GM23338 (cell line): ENCODE results near the gene NBAS. TPM values are rescaled to one million over a fixed set of nuclear protein-coding genes. Genes with fewer than 3 reads are reported as not detected.

Experiments
- ATAC-seq: fragments of 200-7000 bp; cut with Tn5 transposase; 3 replicates; pipeline ENCODE4 v1.9.1; 2020
- DNase-seq: peaks from one replicate; pipeline ENCODE4 v3.0.0-alpha.2; 2015; ENCODE audit warnings: low spot score
- H2AFZ ChIP-seq: fragments of 200-600 bp; sonication (generic); 2 replicates; pipeline ENCODE4 v1.8.0; 2016; ENCODE audit warnings: antibody characterized with exemption, mild to moderate bottlenecking, moderate library complexity
- H3F3A ChIP-seq: fragments of 200-600 bp; sonication (generic); replicated peaks from 2 replicates; pipeline ENCODE4 v1.8.0; 2017; ENCODE audit warnings: antibody characterized with exemption, mixed run types, low read depth
- H3K27ac ChIP-seq: fragments of 200-600 bp; sonication (generic); 2 replicates; pipeline ENCODE4 v1.6.1; 2016; ENCODE audit warnings: low read depth
- H3K27me3 ChIP-seq: fragments of 200-600 bp; sonication (generic); 2 replicates; pipeline ENCODE4 v1.8.0; 2016; ENCODE audit warnings: mild to moderate bottlenecking, mixed run types, moderate library complexity; ENCODE audit not compliant: insufficient read depth
- H3K36me3 ChIP-seq: fragments of 200-600 bp; sonication (generic); 2 replicates; pipeline ENCODE4 v1.8.0; 2016; ENCODE audit warnings: mild to moderate bottlenecking; ENCODE audit not compliant: insufficient read depth
- H3K4me1 ChIP-seq: fragments of 200-600 bp; sonication (generic); 2 replicates; pipeline ENCODE4 v1.8.0; 2016; ENCODE audit warnings: mild to moderate bottlenecking, moderate library complexity; ENCODE audit not compliant: insufficient read depth
- H3K4me2 ChIP-seq: fragments of 200-600 bp; sonication (generic); 2 replicates; pipeline ENCODE4 v1.7.1; 2017; ENCODE audit warnings: mixed run types
- H3K4me3 ChIP-seq: fragments of 200-600 bp; sonication (generic); 2 replicates; pipeline ENCODE4 v1.6.1; 2016; ENCODE audit warnings: mixed run types
- H3K79me2 ChIP-seq: fragments of 200-600 bp; sonication (generic); replicated peaks from 2 replicates; pipeline ENCODE4 v1.8.0; 2017; ENCODE audit warnings: mild to moderate bottlenecking; ENCODE audit not compliant: insufficient read depth
- H3K9me2 ChIP-seq: fragments of 200-600 bp; sonication (generic); 2 replicates; pipeline ENCODE4 v1.8.0; 2017; ENCODE audit not compliant: insufficient read depth
- H4K20me1 ChIP-seq: fragments of 200-600 bp; sonication (generic); replicated peaks from 2 replicates; pipeline ENCODE4 v1.8.0; 2017; ENCODE audit warnings: mild to moderate bottlenecking; ENCODE audit not compliant: insufficient read depth
- H3K27ac Mint-ChIP-seq: 2 replicates; pipeline ENCODE4 v1.8.0; 2020; ENCODE audit warnings: inconsistent platforms, mild to moderate bottlenecking, moderate library complexity, mixed read lengths
- H3K27me3 Mint-ChIP-seq: 3 replicates; pipeline ENCODE4 v1.8.0; 2022; ENCODE audit warnings: low read depth, mild to moderate bottlenecking, moderate library complexity, mixed read lengths, inconsistent platforms; ENCODE audit not compliant: insufficient read depth, poor library complexity
- H3K36me3 Mint-ChIP-seq: 3 replicates; pipeline ENCODE4 v1.8.0; 2021; ENCODE audit warnings: low read depth, mild to moderate bottlenecking, inconsistent platforms, moderate library complexity, mixed read lengths
- H3K4me1 Mint-ChIP-seq: 3 replicates; pipeline ENCODE4 v1.8.0; 2020; ENCODE audit warnings: mild to moderate bottlenecking, inconsistent platforms, mixed read lengths
- H3K4me3 Mint-ChIP-seq: 3 replicates; pipeline ENCODE4 v1.8.0; 2021; ENCODE audit warnings: moderate library complexity, mild to moderate bottlenecking, inconsistent platforms, mixed read lengths
- H3K9me3 Mint-ChIP-seq: 3 replicates; pipeline ENCODE4 v1.8.0; 2020; ENCODE audit warnings: moderate library complexity, mild to moderate bottlenecking, inconsistent platforms, mixed read lengths
- CREB1 ChIP-seq: fragments of 250-450 bp; sonication (Bioruptor Pico); IDR thresholded peaks from 2 replicates; pipeline ENCODE4 v1.5.0; 2020; ENCODE audit warnings: low read depth, mild to moderate bottlenecking, moderate library complexity
- EZH2 ChIP-seq: fragments of 200-600 bp; sonication (generic); IDR thresholded peaks from one replicate; pipeline ENCODE4 v1.8.0; 2017; ENCODE audit warnings: antibody characterized with exemption, mild to moderate bottlenecking, low read depth; ENCODE audit not compliant: unreplicated experiment
- EZH2phosphoT487 ChIP-seq: fragments of 200-600 bp; sonication (generic); IDR thresholded peaks from one replicate; pipeline ENCODE4 v1.8.1; 2018; ENCODE audit warnings: antibody characterized with exemption; ENCODE audit not compliant: unreplicated experiment
- JUNB ChIP-seq: IDR thresholded peaks from one replicate; pipeline ENCODE4 v1.6.1; 2016; ENCODE audit warnings: antibody characterized with exemption; ENCODE audit not compliant: unreplicated experiment
- NANOG ChIP-seq: IDR thresholded peaks from 2 replicates; pipeline ENCODE4 v1.6.1; 2016; ENCODE audit warnings: antibody characterized with exemption, borderline replicate concordance
- POLR2AphosphoS5 ChIP-seq: IDR thresholded peaks from 2 replicates; pipeline ENCODE4 v1.6.1; 2016; ENCODE audit warnings: antibody characterized with exemption, low read depth
- STAT1 ChIP-seq: IDR thresholded peaks from one replicate; pipeline ENCODE4 v1.6.1; 2016; ENCODE audit warnings: antibody characterized with exemption; ENCODE audit not compliant: unreplicated experiment
- ZNF114 ChIP-seq: fragments of 250-450 bp; sonication (Bioruptor Pico); IDR thresholded peaks from 2 replicates; pipeline ENCODE4 v1.5.0; 2020; ENCODE audit warnings: mild to moderate bottlenecking, moderate library complexity
- ZNF331 ChIP-seq: fragments of 250-450 bp; sonication (Bioruptor Pico); IDR thresholded peaks from 2 replicates; pipeline ENCODE4 v1.5.0; 2020; ENCODE audit warnings: low read depth, mild to moderate bottlenecking, moderate library complexity
- polyA plus RNA-seq: library from polyadenylated mRNA; unstranded; fragments of >200 nt; fragmentation: Nextera tagmentation; extraction: Ambion mirVana; gene quantifications from 2 replicates; pipeline ENCODE4 v1.2.1, GENCODE V29; 2016
- total RNA-seq: library from RNA; depleted of rRNA; stranded (reverse); fragments of >200 nt; shearing (Covaris generic); gene quantifications from 2 replicates; pipeline ENCODE4 v1.2.3, GENCODE V29; 2014
- TF ChIP-seq, protein P1 (sequence below), 2 experiments: fragments of 200-600 bp in 1 of 2; sonication (generic) in 1 of 2; conservative IDR thresholded peaks; 2 replicates each; pipeline versions ENCODE4 v1.5.1 to v1.6.1; 2016 to 2017; ENCODE audit warnings: antibody characterized with exemption in 2 of 2, low read depth in 2 of 2, mild to moderate bottlenecking in 2 of 2, moderate library complexity in 1 of 2
- TF ChIP-seq, protein P2 (sequence below): fragments of 250-450 bp; sonication (Bioruptor Pico); IDR thresholded peaks from 2 replicates; pipeline ENCODE4 v1.5.0; 2020; ENCODE audit warnings: mild to moderate bottlenecking, moderate library complexity
- TF ChIP-seq, protein P3 (sequence below): IDR thresholded peaks from 2 replicates; pipeline ENCODE4 v1.6.1; 2016; ENCODE audit warnings: antibody characterized with exemption
- TF ChIP-seq, protein P4 (sequence below): IDR thresholded peaks from one replicate; pipeline ENCODE4 v1.6.1; 2018; ENCODE audit warnings: antibody characterized with exemption; ENCODE audit not compliant: unreplicated experiment

Gene NBAS
- total and polyA plus RNA-seq, 2 experiments from 2014 or later, result 24.8 to 38.9 TPM

DNA sequence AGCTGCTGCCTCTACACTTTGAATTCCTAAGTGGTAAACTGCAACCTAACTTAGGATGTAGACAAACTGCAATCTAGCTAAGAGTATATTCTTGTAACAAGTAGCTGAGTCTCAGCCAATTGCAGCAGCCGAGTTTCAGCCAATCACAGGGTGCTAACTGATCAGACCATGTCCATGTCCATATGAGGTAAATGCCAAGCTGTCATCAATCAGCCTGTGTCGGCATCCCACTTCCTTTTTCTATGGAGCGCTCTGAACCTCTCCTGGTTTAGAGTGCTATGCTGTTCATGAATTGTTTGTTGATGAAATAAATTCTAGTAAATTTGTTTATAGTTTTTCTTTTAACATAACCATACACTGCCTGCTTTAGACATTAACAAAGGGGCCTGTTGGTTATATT lies 408.8 kb downstream of the NBAS start (continued):
- TF ChIP-seq, protein P1, sequence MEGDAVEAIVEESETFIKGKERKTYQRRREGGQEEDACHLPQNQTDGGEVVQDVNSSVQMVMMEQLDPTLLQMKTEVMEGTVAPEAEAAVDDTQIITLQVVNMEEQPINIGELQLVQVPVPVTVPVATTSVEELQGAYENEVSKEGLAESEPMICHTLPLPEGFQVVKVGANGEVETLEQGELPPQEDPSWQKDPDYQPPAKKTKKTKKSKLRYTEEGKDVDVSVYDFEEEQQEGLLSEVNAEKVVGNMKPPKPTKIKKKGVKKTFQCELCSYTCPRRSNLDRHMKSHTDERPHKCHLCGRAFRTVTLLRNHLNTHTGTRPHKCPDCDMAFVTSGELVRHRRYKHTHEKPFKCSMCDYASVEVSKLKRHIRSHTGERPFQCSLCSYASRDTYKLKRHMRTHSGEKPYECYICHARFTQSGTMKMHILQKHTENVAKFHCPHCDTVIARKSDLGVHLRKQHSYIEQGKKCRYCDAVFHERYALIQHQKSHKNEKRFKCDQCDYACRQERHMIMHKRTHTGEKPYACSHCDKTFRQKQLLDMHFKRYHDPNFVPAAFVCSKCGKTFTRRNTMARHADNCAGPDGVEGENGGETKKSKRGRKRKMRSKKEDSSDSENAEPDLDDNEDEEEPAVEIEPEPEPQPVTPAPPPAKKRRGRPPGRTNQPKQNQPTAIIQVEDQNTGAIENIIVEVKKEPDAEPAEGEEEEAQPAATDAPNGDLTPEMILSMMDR (conservative IDR thresholded peaks at IDR 0.05; ENCODE audit: low read depth in 2 of 2), result no peak
- TF ChIP-seq POLR2AphosphoS5, result no peak

DNA sequence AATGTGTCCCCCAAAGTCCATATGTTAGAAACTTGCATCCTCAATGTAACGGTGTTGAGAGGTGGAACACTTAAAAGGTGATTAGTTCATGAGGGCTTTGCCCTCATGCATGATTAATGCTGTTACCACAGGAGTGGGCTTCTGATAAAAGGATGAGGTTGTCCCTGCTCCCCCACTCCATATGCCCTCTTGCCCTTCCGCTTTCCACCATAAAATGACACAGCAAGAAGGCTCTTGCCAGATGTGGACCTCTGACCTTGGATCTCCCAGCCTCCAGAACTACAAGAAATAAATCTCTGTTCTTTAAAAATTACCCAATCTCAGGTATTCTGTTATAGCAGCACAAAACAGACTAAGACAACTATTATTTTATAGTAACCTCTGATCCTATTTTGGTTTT lies 412.1 kb downstream of the NBAS start:
- H3K4me3 Mint-ChIP-seq, result no peak overlapping the region
- no peaks in the 10 kb centered on the region for H3K9me2 ChIP-seq
- H3K4me3 ChIP-seq, result no peak overlapping the region
- ATAC-seq (no peak), DNase-seq (no peak)
- no peak overlapping the region for H3K27ac Mint-ChIP-seq
- H3K27me3 ChIP-seq, result no peaks in the 10 kb centered on the region
- H3K27ac ChIP-seq, result no peak overlapping the region
- H3F3A ChIP-seq, result no peaks in the 10 kb centered on the region
- no peaks in the 10 kb centered on the region; the same call in 2 of the 3 replicates for H3K4me1 Mint-ChIP-seq
- H3K27me3 Mint-ChIP-seq, result no peaks in the 10 kb centered on the region
- peaks cover 8% of the 10 kb centered on the region; the same call in 1 of the 3 replicates for H3K9me3 Mint-ChIP-seq
- no peaks in the 10 kb centered on the region for H3K79me2 ChIP-seq
- no peaks in the 10 kb centered on the region for H3K36me3 ChIP-seq
- H3K36me3 Mint-ChIP-seq, result 0 out of 3 replicates have a peak, but pooled peaks cover 6% of the 10 kb centered on the region
- no peaks in the 10 kb centered on the region for H4K20me1 ChIP-seq
- H3K4me2 ChIP-seq, result no peak overlapping the region
- H2AFZ ChIP-seq, result no peak overlapping the region
- H3K4me1 ChIP-seq, result no peaks in the 10 kb centered on the region
- no peak for TF ChIP-seq CREB1
- TF ChIP-seq POLR2AphosphoS5, result no peak
- TF ChIP-seq, protein P2, sequence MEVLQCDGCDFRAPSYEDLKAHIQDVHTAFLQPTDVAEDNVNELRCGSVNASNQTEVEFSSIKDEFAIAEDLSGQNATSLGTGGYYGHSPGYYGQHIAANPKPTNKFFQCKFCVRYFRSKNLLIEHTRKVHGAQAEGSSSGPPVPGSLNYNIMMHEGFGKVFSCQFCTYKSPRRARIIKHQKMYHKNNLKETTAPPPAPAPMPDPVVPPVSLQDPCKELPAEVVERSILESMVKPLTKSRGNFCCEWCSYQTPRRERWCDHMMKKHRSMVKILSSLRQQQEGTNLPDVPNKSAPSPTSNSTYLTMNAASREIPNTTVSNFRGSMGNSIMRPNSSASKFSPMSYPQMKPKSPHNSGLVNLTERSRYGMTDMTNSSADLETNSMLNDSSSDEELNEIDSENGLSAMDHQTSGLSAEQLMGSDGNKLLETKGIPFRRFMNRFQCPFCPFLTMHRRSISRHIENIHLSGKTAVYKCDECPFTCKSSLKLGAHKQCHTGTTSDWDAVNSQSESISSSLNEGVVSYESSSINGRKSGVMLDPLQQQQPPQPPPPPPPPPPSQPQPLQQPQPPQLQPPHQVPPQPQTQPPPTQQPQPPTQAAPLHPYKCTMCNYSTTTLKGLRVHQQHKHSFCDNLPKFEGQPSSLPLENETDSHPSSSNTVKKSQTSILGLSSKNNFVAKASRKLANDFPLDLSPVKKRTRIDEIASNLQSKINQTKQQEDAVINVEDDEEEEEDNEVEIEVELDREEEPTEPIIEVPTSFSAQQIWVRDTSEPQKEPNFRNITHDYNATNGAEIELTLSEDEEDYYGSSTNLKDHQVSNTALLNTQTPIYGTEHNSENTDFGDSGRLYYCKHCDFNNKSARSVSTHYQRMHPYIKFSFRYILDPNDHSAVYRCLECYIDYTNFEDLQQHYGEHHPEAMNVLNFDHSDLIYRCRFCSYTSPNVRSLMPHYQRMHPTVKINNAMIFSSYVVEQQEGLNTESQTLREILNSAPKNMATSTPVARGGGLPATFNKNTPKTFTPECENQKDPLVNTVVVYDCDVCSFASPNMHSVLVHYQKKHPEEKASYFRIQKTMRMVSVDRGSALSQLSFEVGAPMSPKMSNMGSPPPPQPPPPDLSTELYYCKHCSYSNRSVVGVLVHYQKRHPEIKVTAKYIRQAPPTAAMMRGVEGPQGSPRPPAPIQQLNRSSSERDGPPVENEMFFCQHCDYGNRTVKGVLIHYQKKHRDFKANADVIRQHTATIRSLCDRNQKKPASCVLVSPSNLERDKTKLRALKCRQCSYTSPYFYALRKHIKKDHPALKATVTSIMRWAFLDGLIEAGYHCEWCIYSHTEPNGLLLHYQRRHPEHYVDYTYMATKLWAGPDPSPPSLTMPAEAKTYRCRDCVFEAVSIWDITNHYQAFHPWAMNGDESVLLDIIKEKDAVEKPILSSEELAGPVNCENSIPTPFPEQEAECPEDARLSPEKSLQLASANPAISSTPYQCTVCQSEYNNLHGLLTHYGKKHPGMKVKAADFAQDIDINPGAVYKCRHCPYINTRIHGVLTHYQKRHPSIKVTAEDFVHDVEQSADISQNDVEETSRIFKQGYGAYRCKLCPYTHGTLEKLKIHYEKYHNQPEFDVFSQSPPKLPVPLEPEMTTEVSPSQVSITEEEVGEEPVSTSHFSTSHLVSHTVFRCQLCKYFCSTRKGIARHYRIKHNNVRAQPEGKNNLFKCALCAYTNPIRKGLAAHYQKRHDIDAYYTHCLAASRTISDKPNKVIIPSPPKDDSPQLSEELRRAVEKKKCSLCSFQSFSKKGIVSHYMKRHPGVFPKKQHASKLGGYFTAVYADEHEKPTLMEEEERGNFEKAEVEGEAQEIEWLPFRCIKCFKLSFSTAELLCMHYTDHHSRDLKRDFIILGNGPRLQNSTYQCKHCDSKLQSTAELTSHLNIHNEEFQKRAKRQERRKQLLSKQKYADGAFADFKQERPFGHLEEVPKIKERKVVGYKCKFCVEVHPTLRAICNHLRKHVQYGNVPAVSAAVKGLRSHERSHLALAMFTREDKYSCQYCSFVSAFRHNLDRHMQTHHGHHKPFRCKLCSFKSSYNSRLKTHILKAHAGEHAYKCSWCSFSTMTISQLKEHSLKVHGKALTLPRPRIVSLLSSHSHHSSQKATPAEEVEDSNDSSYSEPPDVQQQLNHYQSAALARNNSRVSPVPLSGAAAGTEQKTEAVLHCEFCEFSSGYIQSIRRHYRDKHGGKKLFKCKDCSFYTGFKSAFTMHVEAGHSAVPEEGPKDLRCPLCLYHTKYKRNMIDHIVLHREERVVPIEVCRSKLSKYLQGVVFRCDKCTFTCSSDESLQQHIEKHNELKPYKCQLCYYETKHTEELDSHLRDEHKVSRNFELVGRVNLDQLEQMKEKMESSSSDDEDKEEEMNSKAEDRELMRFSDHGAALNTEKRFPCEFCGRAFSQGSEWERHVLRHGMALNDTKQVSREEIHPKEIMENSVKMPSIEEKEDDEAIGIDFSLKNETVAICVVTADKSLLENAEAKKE, result no peak
- TF ChIP-seq, protein P3, sequence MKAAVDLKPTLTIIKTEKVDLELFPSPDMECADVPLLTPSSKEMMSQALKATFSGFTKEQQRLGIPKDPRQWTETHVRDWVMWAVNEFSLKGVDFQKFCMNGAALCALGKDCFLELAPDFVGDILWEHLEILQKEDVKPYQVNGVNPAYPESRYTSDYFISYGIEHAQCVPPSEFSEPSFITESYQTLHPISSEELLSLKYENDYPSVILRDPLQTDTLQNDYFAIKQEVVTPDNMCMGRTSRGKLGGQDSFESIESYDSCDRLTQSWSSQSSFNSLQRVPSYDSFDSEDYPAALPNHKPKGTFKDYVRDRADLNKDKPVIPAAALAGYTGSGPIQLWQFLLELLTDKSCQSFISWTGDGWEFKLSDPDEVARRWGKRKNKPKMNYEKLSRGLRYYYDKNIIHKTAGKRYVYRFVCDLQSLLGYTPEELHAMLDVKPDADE, result no peak
- no peak for TF ChIP-seq EZH2phosphoT487
- TF ChIP-seq NANOG, result no peak
- TF ChIP-seq EZH2, result no peak
- no peak for TF ChIP-seq ZNF331 (CRISPR knock-in tag)
- TF ChIP-seq JUNB, result no peak
- no peak for TF ChIP-seq STAT1
- TF ChIP-seq, protein P4, sequence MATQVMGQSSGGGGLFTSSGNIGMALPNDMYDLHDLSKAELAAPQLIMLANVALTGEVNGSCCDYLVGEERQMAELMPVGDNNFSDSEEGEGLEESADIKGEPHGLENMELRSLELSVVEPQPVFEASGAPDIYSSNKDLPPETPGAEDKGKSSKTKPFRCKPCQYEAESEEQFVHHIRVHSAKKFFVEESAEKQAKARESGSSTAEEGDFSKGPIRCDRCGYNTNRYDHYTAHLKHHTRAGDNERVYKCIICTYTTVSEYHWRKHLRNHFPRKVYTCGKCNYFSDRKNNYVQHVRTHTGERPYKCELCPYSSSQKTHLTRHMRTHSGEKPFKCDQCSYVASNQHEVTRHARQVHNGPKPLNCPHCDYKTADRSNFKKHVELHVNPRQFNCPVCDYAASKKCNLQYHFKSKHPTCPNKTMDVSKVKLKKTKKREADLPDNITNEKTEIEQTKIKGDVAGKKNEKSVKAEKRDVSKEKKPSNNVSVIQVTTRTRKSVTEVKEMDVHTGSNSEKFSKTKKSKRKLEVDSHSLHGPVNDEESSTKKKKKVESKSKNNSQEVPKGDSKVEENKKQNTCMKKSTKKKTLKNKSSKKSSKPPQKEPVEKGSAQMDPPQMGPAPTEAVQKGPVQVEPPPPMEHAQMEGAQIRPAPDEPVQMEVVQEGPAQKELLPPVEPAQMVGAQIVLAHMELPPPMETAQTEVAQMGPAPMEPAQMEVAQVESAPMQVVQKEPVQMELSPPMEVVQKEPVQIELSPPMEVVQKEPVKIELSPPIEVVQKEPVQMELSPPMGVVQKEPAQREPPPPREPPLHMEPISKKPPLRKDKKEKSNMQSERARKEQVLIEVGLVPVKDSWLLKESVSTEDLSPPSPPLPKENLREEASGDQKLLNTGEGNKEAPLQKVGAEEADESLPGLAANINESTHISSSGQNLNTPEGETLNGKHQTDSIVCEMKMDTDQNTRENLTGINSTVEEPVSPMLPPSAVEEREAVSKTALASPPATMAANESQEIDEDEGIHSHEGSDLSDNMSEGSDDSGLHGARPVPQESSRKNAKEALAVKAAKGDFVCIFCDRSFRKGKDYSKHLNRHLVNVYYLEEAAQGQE, result no peak
- TF ChIP-seq ZNF114 (CRISPR knock-in tag), result no peak
